ENCODE measurements around the gene PHF21B. TPM values are rescaled to one million over a fixed set of nuclear protein-coding genes. Genes with fewer than 3 reads are reported as not detected.

PHF21B gene
- total RNA-seq, 4 donors from 2014 or later = 0.50 to 9.4 (median 1.8) TPM; not detected in 1

- peaks cover 0 to 46% (median 0%) of the 10 kb centered on the region in 4 donors for H3K27me3 ChIP-seq
- TF ChIP-seq POLR2AphosphoS5 (IDR thresholded peaks at IDR 0.05) = no peak
- no peak for TF ChIP-seq CTCF (IDR thresholded peaks at IDR 0.05)
- H3K27ac ChIP-seq (replicated peaks in 1 of 4) = no peak overlapping the region
- H3K4me1 ChIP-seq = no peaks in the 10 kb centered on the region
- H3K36me3 ChIP-seq = no peaks in the 10 kb centered on the region
- no peak overlapping the region for H3K4me3 ChIP-seq
- no peaks in the 10 kb centered on the region for H3K9me3 ChIP-seq
- WGBS = 69% methylated on average over 4 of the region's 6 CpGs
- no peak for DNase-seq (ENCODE audit: extremely low spot score)
- intact Hi-C loops (cut with DNase I) = no loop called here
Observed at GRCh38 chr22:45026511-45026910, 16.7 kb upstream of the PHF21B start.

- H3K9me3 ChIP-seq = no peaks in the 10 kb centered on the region
- no peak overlapping the region for H3K27ac ChIP-seq (replicated peaks in 1 of 4)
Observed at GRCh38 chr22:45023431-45023830, 13.6 kb upstream of the PHF21B start.

GRCh38 chr22:45019861-45020655 is 10.3 kb upstream of the PHF21B start:
- Histone ChIP-seq H3K27me3 (peaks cover 0 to 73% (median 0%) of the 10 kb centered on the region in 4 donors), H3K36me3 (no peaks in the 10 kb centered on the region), H3K9me3 (no peaks in the 10 kb centered on the region), H3K4me3 (no peak overlapping the region), H3K27ac (replicated peaks in 1 of 4) (no peak overlapping the region), H3K4me1 (no peaks in the 10 kb centered on the region)
- WGBS = 66% methylated on average over 15 of the region's 16 CpGs
- intact Hi-C loops (cut with DNase I) = no loop called here
- no peak for TF ChIP-seq EP300 (IDR thresholded peaks at IDR 0.05)
- TF ChIP-seq POLR2A (IDR thresholded peaks at IDR 0.05; ENCODE audit: low read depth) = no peak
- no peak for TF ChIP-seq CTCF (IDR thresholded peaks at IDR 0.05)
- no peak for TF ChIP-seq POLR2AphosphoS5 (IDR thresholded peaks at IDR 0.05)
- DNase-seq (ENCODE audit: extremely low spot score) = no peak

More at GRCh38 chr22:45023431-45023830, 13.6 kb upstream of the PHF21B start:
- peaks cover 0 to 59% (median 0%) of the 10 kb centered on the region in 4 donors for H3K27me3 ChIP-seq
- intact Hi-C loops (cut with DNase I) = no loop called here
- no peak overlapping the region for H3K4me3 ChIP-seq
- no peaks in the 10 kb centered on the region for H3K4me1 ChIP-seq
- WGBS = 42% methylated on average over 8 of the region's 9 CpGs
- no peaks in the 10 kb centered on the region for H3K36me3 ChIP-seq
- TF ChIP-seq EP300 (IDR thresholded peaks at IDR 0.05) (no peak), CTCF (IDR thresholded peaks at IDR 0.05) (no peak), POLR2A (IDR thresholded peaks at IDR 0.05; ENCODE audit: low read depth) (no peak)
- DNase-seq (ENCODE audit: extremely low spot score) = no peak

- Histone ChIP-seq H3K27ac (replicated peaks in 1 of 4) (no peak overlapping the region), H3K27me3 (peaks cover 0 to 75% (median 14%) of the 10 kb centered on the region in 4 donors), H3K9me3 (no peaks in the 10 kb centered on the region), H3K4me3 (no peak overlapping the region), H3K36me3 (no peaks in the 10 kb centered on the region), H3K4me1 (peaks cover 5 to 12% (median 11%) of the 10 kb centered on the region in 4 donors)
- TF ChIP-seq CTCF (IDR thresholded peaks at IDR 0.05) (no peak), EP300 (IDR thresholded peaks at IDR 0.05) (no peak), POLR2AphosphoS5 (IDR thresholded peaks at IDR 0.05) (no peak), POLR2A (IDR thresholded peaks at IDR 0.05; ENCODE audit: low read depth) (no peak)
- DNase-seq (ENCODE audit: extremely low spot score) = no peak
- 80% methylated on average over 3 of the region's 4 CpGs for WGBS
- intact Hi-C loops (cut with DNase I) = no loop called here
Observed at GRCh38 chr22:45014654-45015053, 4.8 kb upstream of the PHF21B start.

Measured in esophagus muscularis mucosa (tissue), 4 donors.